Osteoblast (primary cell): ENCODE data around the gene MRPL23. TPM values are rescaled to one million over a fixed set of nuclear protein-coding genes. Genes with fewer than 3 reads are reported as not detected.

Source experiments
- DNase-seq: peaks from one replicate; pipeline ENCODE4 v3.0.0; 2011; ENCODE audit warnings: low spot score, mixed read lengths; ENCODE audit not compliant: insufficient read length; ENCODE audit errors: missing footprints
- H2AFZ ChIP-seq: 2 replicates; pipeline ENCODE4 v1.6.0; 2011; ENCODE audit warnings: mild to moderate bottlenecking, low read length
- H3K27ac ChIP-seq: 2 replicates; pipeline ENCODE4 v1.5.1; 2011; ENCODE audit warnings: mild to moderate bottlenecking, low read depth, low read length, moderate library complexity
- H3K27me3 ChIP-seq: 2 replicates; pipeline ENCODE4 v1.6.0; 2012; ENCODE audit warnings: mild to moderate bottlenecking, control low read depth, inconsistent platforms, low read length, moderate library complexity; ENCODE audit not compliant: insufficient read depth
- H3K36me3 ChIP-seq: 2 replicates; pipeline ENCODE4 v1.5.1; 2011; ENCODE audit warnings: mild to moderate bottlenecking, low read length, control low read depth, moderate library complexity; ENCODE audit not compliant: insufficient read depth
- H3K4me1 ChIP-seq: 2 replicates; pipeline ENCODE4 v1.5.1; 2011; ENCODE audit warnings: mild to moderate bottlenecking, low read length, control low read depth, moderate library complexity; ENCODE audit not compliant: insufficient read depth
- H3K4me2 ChIP-seq: 2 replicates; pipeline ENCODE4 v1.6.0; 2011; ENCODE audit warnings: mild to moderate bottlenecking, low read length; ENCODE audit not compliant: insufficient read depth
- H3K4me3 ChIP-seq: fragments of 200-600 bp; sonication (generic); 3 replicates; pipeline ENCODE4 v1.5.1; 2012; ENCODE audit warnings: mild to moderate bottlenecking, low read length, inconsistent platforms; ENCODE audit not compliant: insufficient read depth
- H3K79me2 ChIP-seq: 2 replicates; pipeline ENCODE4 v1.6.0; 2012; ENCODE audit warnings: mild to moderate bottlenecking, low read length, control low read depth, inconsistent platforms; ENCODE audit not compliant: insufficient read depth
- H3K9me3 ChIP-seq: 2 replicates; pipeline ENCODE4 v1.5.1; 2011; ENCODE audit warnings: low read depth, low read length, control low read depth
- H4K20me1 ChIP-seq: 2 replicates; pipeline ENCODE4 v1.6.0; 2012; ENCODE audit warnings: mild to moderate bottlenecking, low read length, control low read depth; ENCODE audit not compliant: insufficient read depth
- total RNA-seq: library from RNA; depleted of rRNA; stranded (reverse); fragments of >200 nt; gene quantifications from 2 replicates; pipeline ENCODE4 v1.2.3, GENCODE V29; 2012
- TF ChIP-seq, protein P1 (sequence below): IDR thresholded peaks from 2 replicates; pipeline ENCODE4 v1.5.1; 2011; ENCODE audit warnings: mild to moderate bottlenecking, low read depth, low read length, moderate library complexity; ENCODE audit errors: extremely low read depth

The MRPL23 gene
- total RNA-seq, 1 donor: 94.5 TPM

DNA sequence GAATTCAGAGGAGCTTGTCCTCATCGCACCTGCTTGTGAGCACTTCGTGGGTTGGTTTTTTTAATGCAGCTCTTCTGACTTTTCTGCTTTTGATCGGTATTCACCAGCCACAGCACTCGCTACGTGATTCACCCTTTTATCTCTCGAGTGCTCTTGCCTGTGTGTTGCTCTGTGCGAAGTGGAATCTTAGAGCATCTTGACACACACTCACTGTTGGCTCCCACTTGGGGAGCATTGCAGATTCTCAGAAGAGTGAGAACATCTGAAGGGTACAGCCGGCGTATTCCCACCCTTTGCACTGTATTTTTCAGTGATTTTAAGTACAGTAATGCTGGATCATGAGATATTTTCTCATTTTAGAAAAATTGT is 16.7 kb upstream of the MRPL23 start:
- H3K4me1 ChIP-seq: peaks cover 7% of the 10 kb centered on the region
- TF ChIP-seq, protein P1, sequence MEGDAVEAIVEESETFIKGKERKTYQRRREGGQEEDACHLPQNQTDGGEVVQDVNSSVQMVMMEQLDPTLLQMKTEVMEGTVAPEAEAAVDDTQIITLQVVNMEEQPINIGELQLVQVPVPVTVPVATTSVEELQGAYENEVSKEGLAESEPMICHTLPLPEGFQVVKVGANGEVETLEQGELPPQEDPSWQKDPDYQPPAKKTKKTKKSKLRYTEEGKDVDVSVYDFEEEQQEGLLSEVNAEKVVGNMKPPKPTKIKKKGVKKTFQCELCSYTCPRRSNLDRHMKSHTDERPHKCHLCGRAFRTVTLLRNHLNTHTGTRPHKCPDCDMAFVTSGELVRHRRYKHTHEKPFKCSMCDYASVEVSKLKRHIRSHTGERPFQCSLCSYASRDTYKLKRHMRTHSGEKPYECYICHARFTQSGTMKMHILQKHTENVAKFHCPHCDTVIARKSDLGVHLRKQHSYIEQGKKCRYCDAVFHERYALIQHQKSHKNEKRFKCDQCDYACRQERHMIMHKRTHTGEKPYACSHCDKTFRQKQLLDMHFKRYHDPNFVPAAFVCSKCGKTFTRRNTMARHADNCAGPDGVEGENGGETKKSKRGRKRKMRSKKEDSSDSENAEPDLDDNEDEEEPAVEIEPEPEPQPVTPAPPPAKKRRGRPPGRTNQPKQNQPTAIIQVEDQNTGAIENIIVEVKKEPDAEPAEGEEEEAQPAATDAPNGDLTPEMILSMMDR: no peak
- no peaks in the 10 kb centered on the region for H3K27me3 ChIP-seq
- H3K27ac ChIP-seq: no peak overlapping the region
- no peaks in the 10 kb centered on the region for H4K20me1 ChIP-seq
- DNase-seq: peak; percentile 39
- H3K4me2 ChIP-seq: no peak overlapping the region
- H3K36me3 ChIP-seq: no peaks in the 10 kb centered on the region
- no peaks in the 10 kb centered on the region for H3K79me2 ChIP-seq
- H2AFZ ChIP-seq: no peak overlapping the region
- H3K4me3 ChIP-seq: no peak overlapping the region
- no peaks in the 10 kb centered on the region for H3K9me3 ChIP-seq

DNA sequence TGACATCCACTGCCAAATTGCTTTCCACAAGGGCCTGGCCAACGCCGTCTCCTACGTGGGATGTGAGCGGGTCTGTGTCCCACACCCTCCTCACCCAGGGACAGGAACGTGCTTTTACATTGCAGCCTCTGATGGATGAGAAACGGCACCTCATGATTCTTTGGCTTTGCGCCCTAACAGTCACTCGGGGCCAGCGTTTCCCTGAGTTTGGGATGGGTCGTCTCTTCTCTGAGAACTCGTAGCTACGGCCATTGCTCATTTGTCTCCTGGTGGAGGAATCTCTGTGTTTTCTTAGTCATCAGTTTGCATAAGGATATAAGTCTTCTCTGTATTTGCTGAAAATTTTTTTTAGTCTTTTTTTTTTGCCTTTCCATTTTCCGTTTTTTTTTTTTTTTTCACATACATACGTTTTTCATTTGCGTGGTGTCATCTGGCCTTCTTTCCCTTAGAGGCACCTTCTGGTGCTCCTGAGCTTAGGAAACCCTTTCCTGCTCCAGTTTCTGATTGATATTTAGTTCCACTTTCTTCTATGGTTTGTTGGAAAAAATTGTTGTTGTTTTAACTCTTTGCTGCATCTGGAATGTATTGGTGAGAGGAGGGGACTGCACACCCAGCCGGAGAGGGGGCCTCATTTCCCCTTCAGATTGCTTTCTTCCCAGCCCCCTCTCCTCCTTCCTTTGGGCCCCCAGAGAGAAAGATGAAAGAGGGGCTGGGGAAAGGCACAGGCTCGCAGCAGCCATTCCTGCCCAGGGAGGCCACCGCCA is 15.6 kb upstream of the MRPL23 start:
- no peak overlapping the region for H3K27ac ChIP-seq
- peaks cover 7% of the 10 kb centered on the region for H3K4me1 ChIP-seq
- H3K79me2 ChIP-seq: no peaks in the 10 kb centered on the region
- no peaks in the 10 kb centered on the region for H3K27me3 ChIP-seq
- TF ChIP-seq, protein P1: no peak
- no peaks in the 10 kb centered on the region for H4K20me1 ChIP-seq
- peak; percentile 98 for DNase-seq
- no peaks in the 10 kb centered on the region for H3K9me3 ChIP-seq
- peak overlapping the region; percentile 91 for H2AFZ ChIP-seq
- H3K4me2 ChIP-seq: peak overlapping the region; percentile 81
- no peaks in the 10 kb centered on the region for H3K36me3 ChIP-seq
- peak overlapping the region; percentile 40 for H3K4me3 ChIP-seq

DNA sequence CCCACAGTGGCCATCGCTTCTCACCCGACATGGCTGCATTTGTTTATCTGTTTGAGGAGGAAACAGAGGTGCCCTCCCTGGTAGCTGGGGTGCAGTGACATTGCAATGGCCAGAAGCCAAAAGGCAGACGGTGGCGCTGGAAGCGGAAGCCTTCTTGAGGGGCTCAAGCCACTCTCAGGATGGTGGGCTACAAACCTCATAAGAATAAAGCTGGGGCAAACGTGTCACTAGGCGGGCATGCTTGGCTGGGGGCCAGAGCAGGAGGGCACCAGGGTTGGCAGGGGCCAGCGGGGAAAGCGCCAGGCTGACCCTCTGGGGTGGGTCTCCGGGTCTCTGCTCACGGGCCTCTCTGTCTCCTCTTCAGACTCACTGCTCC is 15.0 kb upstream of the MRPL23 start:
- H3K79me2 ChIP-seq: no peaks in the 10 kb centered on the region
- no peaks in the 10 kb centered on the region for H4K20me1 ChIP-seq
- H3K36me3 ChIP-seq: no peaks in the 10 kb centered on the region
- H3K27ac ChIP-seq: no peak overlapping the region
- H3K4me3 ChIP-seq: no peak overlapping the region
- no peaks in the 10 kb centered on the region for H3K27me3 ChIP-seq
- no peak overlapping the region for H2AFZ ChIP-seq
- no peaks in the 10 kb centered on the region for H3K9me3 ChIP-seq
- TF ChIP-seq, protein P1: no peak
- no peak overlapping the region for H3K4me2 ChIP-seq
- peak; percentile 86 for DNase-seq
- peaks cover 7% of the 10 kb centered on the region for H3K4me1 ChIP-seq

DNA sequence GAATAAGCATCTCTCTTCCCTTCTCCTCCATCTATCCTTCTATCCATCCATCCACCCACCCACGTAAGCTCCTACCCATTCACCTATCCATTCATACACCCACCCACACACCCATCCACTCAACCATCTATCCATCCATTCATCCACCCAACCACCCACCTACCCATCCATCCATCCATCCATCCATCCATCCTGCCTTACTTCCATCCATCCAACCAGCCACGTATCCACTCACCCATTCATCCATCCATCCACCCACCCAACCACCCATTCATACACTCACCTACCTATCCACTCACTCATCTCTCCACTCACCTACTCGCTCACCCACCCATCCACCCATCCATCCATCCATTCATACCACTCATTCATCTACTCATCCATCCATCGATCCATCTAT is 14.5 kb upstream of the MRPL23 start:
- no peak overlapping the region for H3K4me3 ChIP-seq

More for the DNA sequence above, 14.5 kb upstream of the MRPL23 start:
- Histone ChIP-seq H2AFZ (no peak overlapping the region), H3K4me2 (no peak overlapping the region), H3K79me2 (no peaks in the 10 kb centered on the region), H3K9me3 (no peaks in the 10 kb centered on the region), H3K27ac (no peak overlapping the region), H4K20me1 (no peaks in the 10 kb centered on the region), H3K27me3 (no peaks in the 10 kb centered on the region), H3K36me3 (no peaks in the 10 kb centered on the region), H3K4me1 (peaks cover 7% of the 10 kb centered on the region)
- TF ChIP-seq, protein P1: no peak
- no peak for DNase-seq
